ENCODE results near the gene CCDC88B.
"Not testable (repeated sequence)": the region's sequence is repeated elsewhere in the genome, so short reads cannot be mapped to it uniquely, and the experiment has no call there.

CCDC88B gene

DNA sequence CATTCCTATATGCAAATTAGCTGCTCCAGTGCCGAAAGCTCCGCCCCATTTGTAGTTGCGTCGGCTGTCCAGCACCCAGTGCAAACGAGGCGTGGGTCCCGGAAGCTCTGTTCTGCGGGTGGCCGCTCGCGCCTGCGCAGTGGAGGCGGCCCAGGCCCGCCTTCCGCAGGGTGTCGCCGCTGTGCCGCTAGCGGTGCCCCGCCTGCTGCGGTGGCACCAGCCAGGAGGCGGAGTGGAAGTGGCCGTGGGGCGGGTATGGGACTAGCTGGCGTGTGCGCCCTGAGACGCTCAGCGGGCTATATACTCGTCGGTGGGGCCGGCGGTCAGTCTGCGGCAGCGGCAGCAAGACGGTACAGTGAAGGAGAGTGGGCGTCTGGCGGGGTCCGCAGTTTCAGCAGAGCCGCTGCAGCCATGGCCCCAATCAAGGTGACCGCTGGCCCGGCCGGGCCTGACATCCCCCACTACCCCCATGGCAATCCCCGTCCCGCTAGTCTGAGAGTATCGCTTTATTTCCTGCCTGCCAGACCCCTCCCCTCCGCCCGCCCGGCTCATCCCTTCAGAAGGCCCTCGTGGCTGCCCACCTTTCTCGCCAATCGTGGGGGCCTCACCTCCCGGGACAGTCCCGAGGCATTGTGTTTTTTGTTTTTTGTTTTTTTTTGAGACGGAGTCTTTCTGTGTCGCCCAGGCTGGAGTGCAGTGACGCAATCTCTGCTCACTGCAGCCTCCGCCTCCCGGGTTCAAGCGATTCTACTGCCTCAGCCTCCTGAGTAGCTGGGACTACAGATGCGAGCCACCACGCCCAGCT, 21.8 kb upstream of the CCDC88B start, which contains the start of gene PRDX5:
Gene PRDX5, plus strand, starts transcription at position 161 of the 805 bp plus-strand sequence. Its CDS starts 95 bp downstream, at position 256.
- DNase-seq (ENCODE audit: low read depth) = peak; percentile 76
- peak within 1 kb of the TSS; percentile 75 for H3K4me3 ChIP-seq (ENCODE audit: low read depth, low read length)

- H3K4me3 ChIP-seq (ENCODE audit: low read depth, low read length) = peak overlapping the region; percentile 75
- no peak for DNase-seq (ENCODE audit: low read depth)
These were observed 20.9 kb upstream of the CCDC88B start for GRCh38 chr11:64318766-64319761.

GRCh38 chr11:64320556-64320955, 19.4 kb upstream of the CCDC88B start:
- H3K4me3 ChIP-seq (ENCODE audit: low read depth, low read length) = no peak overlapping the region
- no peak for DNase-seq (ENCODE audit: low read depth)

GRCh38 chr11:64321026-64321425, 19.0 kb upstream of the CCDC88B start:
- no peak overlapping the region for H3K4me3 ChIP-seq (ENCODE audit: low read depth, low read length)
- no peak for DNase-seq (ENCODE audit: low read depth)

- no peak overlapping the region for H3K4me3 ChIP-seq (ENCODE audit: low read depth, low read length)
- DNase-seq (ENCODE audit: low read depth) = no peak
These were observed 18.5 kb upstream of the CCDC88B start for GRCh38 chr11:64321533-64321932.

DNA sequence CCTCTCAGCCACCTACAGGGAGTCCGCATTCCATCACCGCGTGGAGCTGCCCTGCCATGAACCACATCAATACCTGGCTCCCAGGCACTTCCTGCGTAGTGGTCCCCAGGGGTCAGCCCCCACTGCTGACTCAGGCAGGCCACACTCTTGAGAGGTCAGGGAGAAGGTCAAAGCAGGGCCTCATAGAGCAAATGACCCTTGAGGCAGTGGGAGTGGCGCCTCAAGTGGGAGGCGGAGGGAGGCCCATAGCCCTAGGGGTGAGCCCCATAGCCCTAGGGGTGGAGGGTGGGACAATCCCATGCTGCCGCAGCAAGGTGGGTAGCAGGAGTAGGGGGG, 17.1 kb upstream of the CCDC88B start:
- no peak overlapping the region for H3K4me3 ChIP-seq (ENCODE audit: low read depth, low read length)
- DNase-seq (ENCODE audit: low read depth) = no peak

DNA sequence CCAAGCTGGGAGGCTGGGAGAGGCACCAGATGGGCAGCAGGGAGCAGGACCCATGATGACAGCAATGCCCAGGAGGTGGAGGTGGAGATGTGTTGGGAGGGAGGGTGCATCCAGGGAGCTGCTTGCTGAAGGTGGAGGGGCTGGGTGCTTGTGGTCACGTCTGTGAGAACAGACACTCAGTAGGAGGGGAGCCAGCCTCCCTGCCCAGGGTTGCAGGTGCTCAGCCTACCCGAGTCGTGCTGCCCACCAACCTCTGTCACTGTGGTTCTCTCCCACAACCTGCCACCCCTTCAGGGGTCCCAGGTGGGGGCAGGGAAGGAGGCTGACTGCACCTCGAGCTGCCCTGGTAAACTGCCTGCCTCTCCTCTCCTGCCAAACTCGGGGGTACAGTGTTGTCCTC, 16.6 kb upstream of the CCDC88B start:
- no peak overlapping the region for H3K4me3 ChIP-seq (ENCODE audit: low read depth, low read length)
- DNase-seq (ENCODE audit: low read depth) = no peak

GRCh38 chr11:64323984-64324383, 16.0 kb upstream of the CCDC88B start:
- H3K4me3 ChIP-seq (ENCODE audit: low read depth, low read length); DNase-seq (ENCODE audit: low read depth): not testable (repeated sequence)

- H3K4me3 ChIP-seq (ENCODE audit: low read depth, low read length) = no peak overlapping the region
- no peak for DNase-seq (ENCODE audit: low read depth)
These were observed 15.1 kb upstream of the CCDC88B start for GRCh38 chr11:64324692-64325469.

DNA sequence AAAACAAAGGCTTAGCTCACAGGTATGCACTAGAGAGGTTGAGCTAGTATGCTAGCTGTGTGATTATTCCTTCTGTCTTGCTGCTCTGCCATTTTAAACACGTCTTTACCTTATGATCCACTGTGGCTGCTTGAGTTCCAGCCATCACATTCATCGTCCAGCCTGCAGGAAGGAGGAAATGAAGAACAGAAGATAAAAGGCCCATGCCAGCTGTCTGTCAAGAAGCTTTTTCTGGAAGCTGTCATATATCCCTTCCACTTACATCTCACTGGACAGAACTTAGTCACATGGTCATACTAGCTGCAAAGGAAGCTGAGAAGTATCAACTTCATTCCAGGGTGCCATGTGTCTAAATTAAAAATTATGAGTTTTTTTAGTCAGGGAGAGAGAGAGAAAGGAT, 12.6 kb upstream of the CCDC88B start:
- no peak overlapping the region for H3K4me3 ChIP-seq (ENCODE audit: low read depth, low read length)
- no peak for DNase-seq (ENCODE audit: low read depth)

DNA sequence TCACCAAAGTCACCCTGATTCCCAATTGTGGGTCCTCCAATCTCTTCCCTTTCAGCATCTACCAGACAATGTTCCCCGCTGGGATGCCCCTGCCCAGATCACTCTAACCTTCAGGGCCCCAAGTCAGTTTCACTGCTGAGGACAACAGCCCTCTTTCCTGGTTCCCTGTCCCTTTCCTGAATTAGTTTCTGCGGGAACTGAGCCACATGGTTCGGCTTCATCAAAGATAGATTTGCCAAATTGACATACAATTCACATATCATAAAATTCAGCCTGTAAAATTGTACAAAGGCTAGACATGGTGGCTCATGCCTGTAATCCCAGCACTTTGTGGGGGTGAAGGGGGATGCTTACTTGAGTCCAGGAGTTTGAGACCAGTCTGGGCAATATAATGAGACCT, 12.0 kb upstream of the CCDC88B start:
- DNase-seq (ENCODE audit: low read depth) = no peak
- no peak overlapping the region for H3K4me3 ChIP-seq (ENCODE audit: low read depth, low read length)

DNA sequence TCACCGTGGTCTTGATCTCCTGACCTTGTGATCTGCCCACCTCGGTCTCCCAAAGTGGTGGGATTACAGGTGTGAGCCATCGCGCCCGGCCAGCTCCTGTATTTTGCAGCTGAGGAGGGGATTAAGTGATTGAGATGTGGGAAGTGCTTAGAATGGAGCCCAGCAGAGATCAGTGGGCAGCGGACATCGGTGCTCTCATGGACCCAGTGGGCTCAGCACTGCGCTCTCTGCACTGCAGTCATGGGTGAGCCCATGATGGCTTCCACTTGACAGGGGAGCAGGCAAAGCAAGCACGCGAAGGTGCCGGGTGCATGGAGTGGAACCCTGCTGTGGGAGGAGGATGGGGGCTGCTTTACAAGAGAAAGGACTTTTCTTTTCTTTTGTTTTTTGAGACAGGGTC, 9.1 kb upstream of the CCDC88B start:
- no peak overlapping the region for H3K4me3 ChIP-seq (ENCODE audit: low read depth, low read length)
- no peak for DNase-seq (ENCODE audit: low read depth)

- no peak overlapping the region for H3K4me3 ChIP-seq (ENCODE audit: low read depth, low read length)
- no peak for DNase-seq (ENCODE audit: low read depth)
These were observed 8.2 kb upstream of the CCDC88B start for GRCh38 chr11:64331569-64332371.

DNA sequence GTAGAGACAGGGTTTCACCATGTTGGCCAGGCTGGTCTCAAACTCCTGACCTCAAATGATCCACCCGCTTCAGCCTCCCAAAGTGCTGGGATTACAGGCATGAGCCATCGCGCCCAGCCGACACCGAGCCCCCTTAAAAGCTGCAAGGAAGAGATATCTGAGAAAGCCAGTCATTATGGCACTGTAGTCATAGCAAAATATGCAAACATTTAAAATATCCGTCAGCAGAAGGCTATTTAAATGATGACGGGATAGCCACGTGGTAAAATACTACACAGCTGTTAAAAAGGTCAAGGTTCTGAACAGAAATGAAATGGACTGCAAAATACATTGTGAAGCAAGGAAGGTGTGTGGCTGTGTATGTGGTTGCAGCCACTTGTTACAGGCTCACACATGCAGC, 6.4 kb upstream of the CCDC88B start:
- no peak for DNase-seq (ENCODE audit: low read depth)
- H3K4me3 ChIP-seq (ENCODE audit: low read depth, low read length) = no peak overlapping the region

DNA sequence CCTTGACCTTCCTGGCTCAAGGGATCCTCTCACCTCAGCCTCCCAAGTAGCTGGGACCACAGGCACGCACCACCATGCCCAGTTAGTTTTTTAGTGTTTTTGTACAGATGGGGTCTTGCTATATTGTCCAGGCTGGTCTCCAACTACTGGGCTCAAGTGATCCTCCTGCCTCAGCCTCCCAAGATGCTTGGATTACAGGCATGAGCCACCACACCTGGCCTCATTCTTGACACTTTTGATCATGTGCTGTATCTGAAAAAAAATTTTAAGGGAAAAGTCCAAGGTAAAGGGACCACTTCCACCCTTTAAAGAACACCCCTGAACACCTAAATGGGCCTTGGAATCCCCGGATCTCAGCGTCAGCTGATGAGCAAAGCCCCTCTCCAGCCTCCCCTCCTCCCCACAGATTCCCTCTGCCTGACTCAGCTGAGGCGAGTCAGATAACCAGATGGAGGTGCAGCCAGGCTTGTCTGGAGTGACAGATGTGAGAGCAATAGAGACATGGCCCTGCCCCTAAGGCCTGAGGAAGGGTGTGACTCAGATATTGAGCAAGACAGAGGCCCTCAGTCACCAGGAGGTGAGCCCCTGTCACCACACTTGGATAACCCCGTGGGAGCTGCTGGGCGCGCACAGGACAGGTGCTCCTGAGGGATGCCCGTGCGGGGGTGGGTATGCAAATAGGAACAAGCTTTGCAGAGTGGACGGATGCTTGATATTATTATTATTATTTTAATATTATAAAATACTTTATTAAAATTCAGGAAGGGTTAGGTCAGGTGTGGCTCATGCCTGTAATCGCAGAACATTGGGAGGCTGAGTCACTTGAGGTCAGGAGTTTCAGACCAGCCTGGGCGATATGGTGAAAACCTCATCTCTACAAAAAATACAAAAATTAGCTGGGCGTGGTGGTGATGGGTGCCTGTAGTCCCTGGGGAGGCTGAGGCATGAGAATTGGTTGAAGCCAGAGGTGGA, 5.0 kb upstream of the CCDC88B start:
- DNase-seq (ENCODE audit: low read depth) = peak; percentile 64
- no peak overlapping the region for H3K4me3 ChIP-seq (ENCODE audit: low read depth, low read length)

- no peak overlapping the region for H3K4me3 ChIP-seq (ENCODE audit: low read depth, low read length)
- DNase-seq (ENCODE audit: low read depth) = no peak
These were observed 2.3 kb upstream of the CCDC88B start for GRCh38 chr11:64337538-64338249.

DNA sequence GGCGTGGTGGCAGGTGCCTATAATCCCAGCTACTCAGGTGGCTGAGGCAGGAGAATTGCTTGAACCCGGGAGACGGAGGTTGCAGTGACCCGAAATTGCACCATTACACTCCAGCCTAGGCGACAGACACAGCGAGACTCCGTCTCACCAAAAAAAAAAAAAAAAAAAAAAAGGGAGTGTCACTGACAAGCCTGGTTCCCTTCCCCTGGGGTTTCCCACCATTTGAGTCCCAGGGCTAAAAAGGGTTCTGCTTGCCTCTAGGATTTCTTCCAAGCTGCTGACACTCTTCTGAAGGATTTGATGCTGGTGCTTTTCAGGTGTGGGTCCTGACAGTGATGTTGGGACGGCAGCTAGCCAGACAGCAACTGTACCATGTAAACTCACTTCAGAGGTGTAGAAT, 1.3 kb upstream of the CCDC88B start:
- DNase-seq (ENCODE audit: low read depth) = no peak

More for the DNA sequence above, 1.3 kb upstream of the CCDC88B start:
- H3K4me3 ChIP-seq (ENCODE audit: low read depth, low read length) = no peak overlapping the region

All from skeletal muscle cell (primary cell).